ENCODE data around the gene IGSF9B. TPM values are rescaled to one million over a fixed set of nuclear protein-coding genes. Genes with fewer than 3 reads are reported as not detected.
A peak's percentile ranks its signal among the peaks of the same experiment; 100 is the strongest.

Gene IGSF9B
- polyA plus RNA-seq, 1 donor (not counting 4 experiments of a cell fraction or from before 2014, with no cell fraction given) = 0.66 TPM

DNA sequence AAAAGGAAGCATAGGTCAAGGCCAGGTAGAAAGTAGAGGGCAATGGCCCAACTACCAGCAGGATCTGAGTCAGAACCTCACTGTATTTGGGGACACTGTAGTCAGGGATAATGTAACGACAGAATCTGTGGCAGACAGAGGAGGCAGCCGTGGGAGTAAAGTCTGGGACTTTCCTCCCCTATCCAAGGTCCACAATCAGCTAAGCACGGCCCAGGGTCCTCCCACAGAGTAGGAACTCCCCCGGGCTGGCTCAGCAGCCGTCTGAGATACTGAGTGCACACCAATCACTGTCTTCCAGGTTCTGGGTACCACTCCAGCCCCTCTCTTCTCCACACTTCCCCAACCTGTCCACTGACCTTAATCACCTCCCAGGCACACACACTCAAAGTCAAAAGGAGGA lies 3.2 kb downstream of the IGSF9B start:
- DNase-seq (ENCODE audit: low read depth, low spot score) (no peak), FAIRE-seq (no peak)
- no peaks in the 10 kb centered on the region for H3K9me3 ChIP-seq (ENCODE audit: control insufficient read depth, low read depth, low read length)
- H3K4me1 ChIP-seq (ENCODE audit: control insufficient read depth, extremely low read depth, insufficient read depth, low read length) = peaks cover 14% of the 10 kb centered on the region
- H4K20me1 ChIP-seq (ENCODE audit: control insufficient read depth, extremely low read depth, insufficient read depth, low read length) = no peaks in the 10 kb centered on the region
- no peak overlapping the region for H3K4me3 ChIP-seq (ENCODE audit: control insufficient read depth in 2 of 3, extremely low read depth in 1 of 3, insufficient read depth in 2 of 3, low read depth in 1 of 3, low read length in 3 of 3)
- no peak overlapping the region for H3K4me2 ChIP-seq (ENCODE audit: control insufficient read depth, extremely low read depth, insufficient read depth, low read depth, low read length)
- peaks cover 52% of the 10 kb centered on the region for H3K27me3 ChIP-seq (ENCODE audit: control insufficient read depth, extremely low read depth, insufficient read depth, low read length)
- no peaks in the 10 kb centered on the region for H3K79me2 ChIP-seq (ENCODE audit: control insufficient read depth, insufficient read depth, low read length)
- dilution Hi-C loops (cut with MboI; ENCODE audit: extremely low pct_ligation_motif_present, low sequenced_read_pairs) = no loop called here
- no peak for TF ChIP-seq EZH2 (IDR thresholded peaks at IDR 0.05; ENCODE audit: low read length)
- no peaks in the 10 kb centered on the region for H3K36me3 ChIP-seq (ENCODE audit: control insufficient read depth in 2 of 2, extremely low read depth in 1 of 2, insufficient read depth in 2 of 2, low read length in 2 of 2)
- H2AFZ ChIP-seq (ENCODE audit: control insufficient read depth, low read length) = no peak overlapping the region
- no peaks in the 10 kb centered on the region for H3K9me1 ChIP-seq (ENCODE audit: control insufficient read depth, extremely low read depth, insufficient read depth, low read length)
- H3K9ac ChIP-seq (ENCODE audit: control insufficient read depth, extremely low read depth, insufficient read depth, low read length) = no peak overlapping the region
- H3K27ac ChIP-seq (ENCODE audit: control insufficient read depth, insufficient read depth, low read length) = no peak overlapping the region

DNA sequence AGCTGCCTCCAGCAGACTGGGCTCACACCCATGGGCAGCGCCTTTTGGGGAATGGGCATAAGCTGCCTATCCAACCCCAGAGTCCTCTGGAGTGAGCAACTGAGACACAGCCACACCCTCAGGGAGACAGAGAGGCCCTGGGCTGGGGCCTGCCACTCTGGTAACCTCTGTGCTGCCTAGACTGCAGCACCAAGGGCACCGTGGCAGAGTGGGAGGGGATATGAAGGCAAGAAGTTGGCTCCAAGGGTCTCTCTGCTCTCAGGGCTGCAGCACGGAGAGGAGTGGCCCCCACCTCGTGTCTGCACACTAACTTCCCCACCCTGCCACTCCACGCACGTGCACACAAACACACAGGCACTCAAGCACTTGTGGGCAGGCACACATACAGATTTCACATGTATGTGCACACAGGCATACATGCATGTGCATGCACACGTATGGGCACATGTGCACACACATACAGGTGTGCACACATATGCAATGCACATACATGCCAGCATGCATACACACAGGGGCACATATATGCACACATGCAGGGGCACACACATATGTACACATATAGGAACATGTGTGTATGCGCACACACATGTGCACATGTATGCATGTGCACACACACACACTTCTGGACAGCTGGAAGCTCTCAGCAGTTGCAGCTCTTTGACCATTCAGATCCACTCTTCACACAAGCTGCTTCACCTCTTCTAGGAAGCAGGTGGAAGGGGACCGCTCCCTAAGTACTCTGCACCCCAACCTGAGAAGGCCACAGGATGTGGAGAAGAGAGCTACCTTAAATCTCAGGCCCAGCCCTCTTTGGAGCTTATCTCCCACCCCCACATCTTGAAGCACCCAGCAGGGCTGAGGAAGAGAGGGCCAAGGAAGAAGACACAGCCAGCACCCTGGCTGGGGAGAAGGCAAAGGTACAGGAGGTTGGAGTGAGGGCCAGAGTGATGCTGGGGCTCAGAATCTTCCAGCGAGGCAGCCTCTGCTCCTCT lies 4.3 kb downstream of the IGSF9B start:
- Histone ChIP-seq H3K4me1 (ENCODE audit: control insufficient read depth, extremely low read depth, insufficient read depth, low read length) (peaks cover 12% of the 10 kb centered on the region), H4K20me1 (ENCODE audit: control insufficient read depth, extremely low read depth, insufficient read depth, low read length) (no peaks in the 10 kb centered on the region), H3K9ac (ENCODE audit: control insufficient read depth, extremely low read depth, insufficient read depth, low read length) (no peak overlapping the region), H3K36me3 (ENCODE audit: control insufficient read depth in 2 of 2, extremely low read depth in 1 of 2, insufficient read depth in 2 of 2, low read length in 2 of 2) (no peaks in the 10 kb centered on the region), H3K4me3 (ENCODE audit: control insufficient read depth in 2 of 3, extremely low read depth in 1 of 3, insufficient read depth in 2 of 3, low read depth in 1 of 3, low read length in 3 of 3) (no peak overlapping the region), H3K27ac (ENCODE audit: control insufficient read depth, insufficient read depth, low read length) (no peak overlapping the region), H3K9me1 (ENCODE audit: control insufficient read depth, extremely low read depth, insufficient read depth, low read length) (no peaks in the 10 kb centered on the region), H3K9me3 (ENCODE audit: control insufficient read depth, low read depth, low read length) (no peaks in the 10 kb centered on the region), H3K79me2 (ENCODE audit: control insufficient read depth, insufficient read depth, low read length) (no peaks in the 10 kb centered on the region), H2AFZ (ENCODE audit: control insufficient read depth, low read length) (no peak overlapping the region), H3K27me3 (ENCODE audit: control insufficient read depth, extremely low read depth, insufficient read depth, low read length) (peaks cover 47% of the 10 kb centered on the region), H3K4me2 (ENCODE audit: control insufficient read depth, extremely low read depth, insufficient read depth, low read depth, low read length) (peak overlapping the region; percentile 51)
- TF ChIP-seq, protein P1, sequence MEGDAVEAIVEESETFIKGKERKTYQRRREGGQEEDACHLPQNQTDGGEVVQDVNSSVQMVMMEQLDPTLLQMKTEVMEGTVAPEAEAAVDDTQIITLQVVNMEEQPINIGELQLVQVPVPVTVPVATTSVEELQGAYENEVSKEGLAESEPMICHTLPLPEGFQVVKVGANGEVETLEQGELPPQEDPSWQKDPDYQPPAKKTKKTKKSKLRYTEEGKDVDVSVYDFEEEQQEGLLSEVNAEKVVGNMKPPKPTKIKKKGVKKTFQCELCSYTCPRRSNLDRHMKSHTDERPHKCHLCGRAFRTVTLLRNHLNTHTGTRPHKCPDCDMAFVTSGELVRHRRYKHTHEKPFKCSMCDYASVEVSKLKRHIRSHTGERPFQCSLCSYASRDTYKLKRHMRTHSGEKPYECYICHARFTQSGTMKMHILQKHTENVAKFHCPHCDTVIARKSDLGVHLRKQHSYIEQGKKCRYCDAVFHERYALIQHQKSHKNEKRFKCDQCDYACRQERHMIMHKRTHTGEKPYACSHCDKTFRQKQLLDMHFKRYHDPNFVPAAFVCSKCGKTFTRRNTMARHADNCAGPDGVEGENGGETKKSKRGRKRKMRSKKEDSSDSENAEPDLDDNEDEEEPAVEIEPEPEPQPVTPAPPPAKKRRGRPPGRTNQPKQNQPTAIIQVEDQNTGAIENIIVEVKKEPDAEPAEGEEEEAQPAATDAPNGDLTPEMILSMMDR (optimal IDR thresholded peaks at IDR 0.05 in 1 of 3, IDR thresholded peaks at IDR 0.05 in 1 of 3, conservative IDR thresholded peaks at IDR 0.05 in 1 of 3; ENCODE audit: extremely low read depth in 1 of 3, insufficient read depth in 2 of 3, low read length in 3 of 3) = no peak
- TF ChIP-seq EZH2 (IDR thresholded peaks at IDR 0.05; ENCODE audit: low read length) = no peak
- no peak for DNase-seq (ENCODE audit: low read depth, low spot score)
- dilution Hi-C loops (cut with MboI; ENCODE audit: extremely low pct_ligation_motif_present, low sequenced_read_pairs) = no loop called here
- no peak for FAIRE-seq

Measured in keratinocyte (primary cell).